Measurements from ENCODE around the gene ATMIN.

ATMIN gene

GRCh38 chr16:81070979-81071378 is 35.3 kb downstream of the ATMIN start:
- DNase-seq, result no peak

- no peak for DNase-seq
Observed at GRCh38 chr16:81071805-81072204, 36.2 kb downstream of the ATMIN start.

GRCh38 chr16:81073560-81074330 is 38.1 kb downstream of the ATMIN start:
- DNase-seq, result no peak

- DNase-seq, result no peak
Observed at GRCh38 chr16:81076566-81077075, 41.0 kb downstream of the ATMIN start.

GRCh38 chr16:81077076-81077940 is 41.7 kb downstream of the ATMIN start, which contains the start of gene C16orf46:
Gene C16orf46 (minus strand): TSS chr16:81077238. CDS start chr16:81063955, 13,283 bp downstream.
- peak; percentile 100 for DNase-seq

- DNase-seq, result no peak
Observed at GRCh38 chr16:81080233-81080632, 44.6 kb downstream of the ATMIN start.

- DNase-seq, result no peak
Observed at GRCh38 chr16:81081014-81081413, 45.4 kb downstream of the ATMIN start.

GRCh38 chr16:81088836-81089235 is 53.2 kb downstream of the ATMIN start:
- DNase-seq, result no peak

GRCh38 chr16:81094771-81095251 is 59.2 kb downstream of the ATMIN start:
- DNase-seq, result no peak

- DNase-seq, result no peak
Observed at GRCh38 chr16:81095653-81095952, 60.0 kb downstream of the ATMIN start.

GRCh38 chr16:81095953-81096714 is 60.5 kb downstream of the ATMIN start, which contains the start of gene GCSH:
Gene GCSH (minus strand): TSS chr16:81096395. CDS start chr16:81096278, 117 bp downstream.
- DNase-seq, result peak; percentile 99

- no peak for DNase-seq
Observed at GRCh38 chr16:81096715-81097208, 61.1 kb downstream of the ATMIN start.
